D721Med (cell line): ENCODE data around the gene NAA10.

Experiments used
- DNase-seq: peaks from one replicate; pipeline ENCODE4 v3.0.0; 2011; ENCODE audit warnings: low spot score; ENCODE audit not compliant: insufficient read length
- FAIRE-seq: peaks from 2 replicates; lab custom pipeline; 2011; peaks lifted over from hg19 to GRCh38; lab: Jason Lieb, UNC
- TF ChIP-seq, protein P1 (sequence below): IDR thresholded peaks from 2 replicates; pipeline ENCODE4 v1.5.1; 2012; ENCODE audit warnings: mild to moderate bottlenecking, control low read depth; ENCODE audit not compliant: insufficient read depth; ENCODE audit errors: missing control alignments

NAA10 gene

GRCh38 chrX:153913701-153914100 is 21.1 kb downstream of the NAA10 start:
- no peak for FAIRE-seq
- TF ChIP-seq, protein P1, sequence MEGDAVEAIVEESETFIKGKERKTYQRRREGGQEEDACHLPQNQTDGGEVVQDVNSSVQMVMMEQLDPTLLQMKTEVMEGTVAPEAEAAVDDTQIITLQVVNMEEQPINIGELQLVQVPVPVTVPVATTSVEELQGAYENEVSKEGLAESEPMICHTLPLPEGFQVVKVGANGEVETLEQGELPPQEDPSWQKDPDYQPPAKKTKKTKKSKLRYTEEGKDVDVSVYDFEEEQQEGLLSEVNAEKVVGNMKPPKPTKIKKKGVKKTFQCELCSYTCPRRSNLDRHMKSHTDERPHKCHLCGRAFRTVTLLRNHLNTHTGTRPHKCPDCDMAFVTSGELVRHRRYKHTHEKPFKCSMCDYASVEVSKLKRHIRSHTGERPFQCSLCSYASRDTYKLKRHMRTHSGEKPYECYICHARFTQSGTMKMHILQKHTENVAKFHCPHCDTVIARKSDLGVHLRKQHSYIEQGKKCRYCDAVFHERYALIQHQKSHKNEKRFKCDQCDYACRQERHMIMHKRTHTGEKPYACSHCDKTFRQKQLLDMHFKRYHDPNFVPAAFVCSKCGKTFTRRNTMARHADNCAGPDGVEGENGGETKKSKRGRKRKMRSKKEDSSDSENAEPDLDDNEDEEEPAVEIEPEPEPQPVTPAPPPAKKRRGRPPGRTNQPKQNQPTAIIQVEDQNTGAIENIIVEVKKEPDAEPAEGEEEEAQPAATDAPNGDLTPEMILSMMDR = no peak

DNA sequence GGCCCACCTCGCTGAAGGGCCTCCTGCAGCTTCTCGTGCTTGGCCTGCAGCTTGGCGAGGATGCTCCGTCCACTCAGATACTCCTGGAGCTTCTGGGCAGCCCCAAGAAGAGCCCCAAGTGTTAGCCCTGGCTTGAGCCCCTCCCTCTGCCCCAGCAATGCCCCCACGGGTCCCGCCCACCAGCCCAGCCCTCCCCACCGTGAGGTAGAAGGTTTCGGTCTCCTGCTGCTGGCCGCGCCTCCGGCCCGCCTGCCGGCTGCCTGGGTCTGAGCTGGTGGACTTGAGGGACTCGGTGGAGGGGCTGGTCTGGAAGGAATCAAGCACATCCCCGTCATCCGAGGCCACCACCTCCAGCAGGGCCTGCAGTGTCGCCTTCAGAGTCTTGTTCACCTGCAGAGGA is 21.6 kb downstream of the NAA10 start:
- FAIRE-seq = no peak
- TF ChIP-seq, protein P1 = no peak
- DNase-seq = no peak

More at GRCh38 chrX:153913701-153914100, 21.1 kb downstream of the NAA10 start:
- DNase-seq = no peak

DNA sequence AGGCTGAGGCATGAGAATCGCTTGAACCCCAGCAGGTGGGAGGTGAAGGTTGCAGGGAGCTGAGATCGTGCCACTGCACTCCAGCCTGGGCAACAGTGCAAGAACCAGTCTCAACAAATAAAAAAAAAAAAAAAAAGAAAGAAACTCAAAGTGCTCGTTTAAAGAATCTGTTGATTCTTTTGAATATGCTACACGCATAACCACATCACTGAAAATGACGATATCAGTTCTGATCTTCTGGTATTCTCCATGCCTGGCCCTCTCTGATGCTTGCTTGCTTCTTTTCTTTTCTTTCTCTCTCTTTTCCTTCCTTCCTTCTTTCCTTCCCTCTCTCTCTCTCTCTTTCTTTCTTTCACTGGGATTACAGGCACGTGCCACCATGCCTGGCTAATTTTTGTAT is 23.0 kb downstream of the NAA10 start:
- no peak for DNase-seq
- FAIRE-seq = no peak
- TF ChIP-seq, protein P1 = no peak

- DNase-seq (no peak), FAIRE-seq (no peak)
- TF ChIP-seq, protein P1 = no peak
These were observed 24.4 kb downstream of the NAA10 start for GRCh38 chrX:153910446-153910845.

- TF ChIP-seq, protein P1 = no peak
- no peak for FAIRE-seq
These were observed 24.9 kb downstream of the NAA10 start for GRCh38 chrX:153909980-153910360.

DNA sequence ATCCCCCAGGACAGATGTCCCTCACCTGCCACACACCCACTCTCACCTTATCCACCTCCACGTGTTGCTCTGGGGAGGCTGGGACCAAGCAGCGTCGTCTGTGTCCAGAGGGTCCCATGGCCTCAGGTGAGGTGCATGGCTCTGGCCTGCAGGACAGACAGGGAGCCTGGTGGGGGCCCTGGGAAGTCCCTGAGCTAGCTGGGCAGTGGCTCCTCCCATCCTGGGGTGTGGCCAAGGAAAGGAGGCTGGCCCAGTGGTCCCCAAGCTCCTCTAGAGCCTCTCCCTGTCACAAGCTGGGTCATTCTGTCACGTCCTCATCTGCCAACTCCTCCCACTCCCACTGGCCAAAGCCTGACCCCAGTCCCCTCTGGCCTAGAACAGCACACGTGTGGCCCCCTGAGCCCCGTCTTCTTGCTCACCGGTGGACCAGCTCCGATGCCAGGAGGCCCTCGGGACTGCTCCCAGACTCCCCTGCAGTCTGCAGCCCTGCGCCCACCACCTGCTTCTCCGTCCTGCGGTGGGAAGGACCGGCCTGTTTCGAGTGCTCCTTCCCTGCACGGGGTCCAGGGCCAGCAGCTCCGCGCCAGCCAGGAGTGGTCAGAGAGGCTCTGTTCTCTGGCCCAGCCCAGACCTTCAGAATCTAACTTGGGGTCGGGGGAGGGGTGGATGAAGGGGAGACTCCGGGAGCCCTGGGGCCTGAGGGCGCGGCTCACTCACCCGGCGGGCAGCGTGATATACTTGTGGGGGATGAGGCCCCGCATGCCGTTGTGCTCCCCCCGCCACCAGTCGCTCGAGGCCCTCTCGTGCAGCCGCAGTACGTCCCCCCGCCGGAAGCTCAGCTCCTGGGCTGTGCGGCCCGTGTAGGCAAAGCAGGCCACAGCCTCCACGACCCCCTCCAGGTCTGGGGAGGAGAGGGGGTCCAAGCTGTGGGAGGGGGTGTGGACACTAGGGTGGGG is 25.5 kb downstream of the NAA10 start:
- TF ChIP-seq, protein P1 = no peak
- FAIRE-seq (no peak), DNase-seq (no peak)

More at GRCh38 chrX:153909980-153910360, 24.9 kb downstream of the NAA10 start:
- DNase-seq = no peak
